Transverse colon (tissue), 4 donors: ENCODE data around the gene SUB1.

Source experiments
- POLR2A ChIP-seq: fragments of 450-650 bp; IDR thresholded peaks from one replicate; pipeline ENCODE4 v1.6.1; 2016; ENCODE audit warnings: antibody characterized with exemption, mild to moderate bottlenecking, moderate library complexity
- POLR2AphosphoS5 ChIP-seq, 3 donors: sonication (generic); formaldehyde crosslinking; IDR thresholded peaks; one replicate each; pipeline ENCODE4 v1.6.1; 2016; ENCODE audit warnings: antibody characterized with exemption in 3 of 3
- TF ChIP-seq, protein P1 (sequence below), 5 experiments: fragments of 200-600 bp in 3 of 5; fragments of 450-650 bp in 2 of 5; sonication (generic) in 3 of 5; IDR thresholded peaks; 1 replicate in 2 of 5; 2 replicates in 3 of 5; pipeline ENCODE4 v1.5.1; 2016 to 2017; ENCODE audit warnings: antibody characterized with exemption in 5 of 5, inconsistent platforms in 3 of 5, mild to moderate bottlenecking in 2 of 5, moderate library complexity in 1 of 5

DNA sequence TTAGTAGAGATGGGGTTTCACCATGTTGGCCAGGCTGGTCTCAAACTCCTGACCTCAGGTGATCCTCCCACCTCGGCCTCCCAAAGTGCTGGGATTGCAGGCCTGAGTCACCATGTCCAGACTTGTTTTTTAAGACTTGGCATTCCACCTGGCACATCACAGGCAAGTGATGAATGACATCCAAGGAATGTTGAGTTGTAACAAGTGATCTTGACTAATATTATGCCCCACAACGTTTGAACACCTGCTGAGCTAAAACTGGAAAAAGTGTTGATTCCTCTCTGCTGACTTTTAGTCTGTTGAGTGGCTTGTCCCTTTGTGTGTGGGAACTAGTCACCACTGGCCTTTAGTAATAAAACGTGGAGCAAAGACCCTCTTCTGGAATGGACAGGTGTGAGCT is 54.6 kb downstream of the SUB1 start:
- TF ChIP-seq, protein P1, sequence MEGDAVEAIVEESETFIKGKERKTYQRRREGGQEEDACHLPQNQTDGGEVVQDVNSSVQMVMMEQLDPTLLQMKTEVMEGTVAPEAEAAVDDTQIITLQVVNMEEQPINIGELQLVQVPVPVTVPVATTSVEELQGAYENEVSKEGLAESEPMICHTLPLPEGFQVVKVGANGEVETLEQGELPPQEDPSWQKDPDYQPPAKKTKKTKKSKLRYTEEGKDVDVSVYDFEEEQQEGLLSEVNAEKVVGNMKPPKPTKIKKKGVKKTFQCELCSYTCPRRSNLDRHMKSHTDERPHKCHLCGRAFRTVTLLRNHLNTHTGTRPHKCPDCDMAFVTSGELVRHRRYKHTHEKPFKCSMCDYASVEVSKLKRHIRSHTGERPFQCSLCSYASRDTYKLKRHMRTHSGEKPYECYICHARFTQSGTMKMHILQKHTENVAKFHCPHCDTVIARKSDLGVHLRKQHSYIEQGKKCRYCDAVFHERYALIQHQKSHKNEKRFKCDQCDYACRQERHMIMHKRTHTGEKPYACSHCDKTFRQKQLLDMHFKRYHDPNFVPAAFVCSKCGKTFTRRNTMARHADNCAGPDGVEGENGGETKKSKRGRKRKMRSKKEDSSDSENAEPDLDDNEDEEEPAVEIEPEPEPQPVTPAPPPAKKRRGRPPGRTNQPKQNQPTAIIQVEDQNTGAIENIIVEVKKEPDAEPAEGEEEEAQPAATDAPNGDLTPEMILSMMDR (IDR thresholded peaks at IDR 0.05) = no peak
- TF ChIP-seq POLR2AphosphoS5 (IDR thresholded peaks at IDR 0.05) (no peak), POLR2A (no peak)
